Stimulated activated naive CD8-positive, alpha-beta T cell treated with anti-CD3 and anti-CD28 coated beads, Interleukin-15, amount 100 ng/mL, for 72 hours (primary cell): ENCODE data around the gene NUP93.
A peak's percentile ranks its signal among the peaks of the same experiment; 100 is the strongest.
"Not testable (repeated sequence)": the region's sequence is repeated elsewhere in the genome, so short reads cannot be mapped to it uniquely, and the experiment has no call there.

ENCODE experiments used
- ATAC-seq: fragments of 150-1000 bp; cut with Tn5 transposase; 2 replicates; pipeline ENCODE4 v1.10.0; 2021; ENCODE audit warnings: mild to moderate bottlenecking, moderate library complexity
- DNase-seq, 2 donors: peaks; one replicate each; pipeline ENCODE4 v3.0.0; 2021 to 2022
- H3K27ac Mint-ChIP-seq, 2 donors: one replicate each; pipeline ENCODE4 v1.8.0; 2022; ENCODE audit warnings: mild to moderate bottlenecking in 2 of 2, mixed read lengths in 2 of 2, moderate library complexity in 2 of 2
- H3K27me3 Mint-ChIP-seq: one replicate; pipeline ENCODE4 v1.8.0; 2022; ENCODE audit warnings: mixed read lengths
- H3K4me1 Mint-ChIP-seq: one replicate; pipeline ENCODE4 v1.8.0; 2022; ENCODE audit warnings: mild to moderate bottlenecking, mixed read lengths
- H3K4me3 Mint-ChIP-seq, 2 donors: one replicate each; pipeline ENCODE4 v1.8.0; 2022; ENCODE audit warnings: mild to moderate bottlenecking in 2 of 2, mixed read lengths in 2 of 2, moderate library complexity in 1 of 2
- H3K9me3 Mint-ChIP-seq, 2 donors: one replicate each; pipeline ENCODE4 v1.8.0; 2022; ENCODE audit warnings: mixed read lengths in 2 of 2

NUP93 gene

GRCh38 chr16:56880685-56881084 lies 150.8 kb downstream of the NUP93 start:
- H3K4me1 Mint-ChIP-seq = no peaks in the 10 kb centered on the region
- H3K9me3 Mint-ChIP-seq = no peaks in the 10 kb centered on the region
- H3K27me3 Mint-ChIP-seq = no peaks in the 10 kb centered on the region
- DNase-seq (no peak), ATAC-seq (no peak)
- no peak overlapping the region for H3K4me3 Mint-ChIP-seq
- no peak overlapping the region for H3K27ac Mint-ChIP-seq

- no peak for DNase-seq
- H3K27ac Mint-ChIP-seq = peak overlapping the region in 1 of 2 donors; percentile 54
- H3K4me3 Mint-ChIP-seq = no peak overlapping the region
- H3K27me3 Mint-ChIP-seq = no peaks in the 10 kb centered on the region
- no peaks in the 10 kb centered on the region for H3K9me3 Mint-ChIP-seq
- H3K4me1 Mint-ChIP-seq = no peaks in the 10 kb centered on the region
- ATAC-seq = no peak
Measured at GRCh38 chr16:56882077-56882800, 152.3 kb downstream of the NUP93 start.

- H3K4me1 Mint-ChIP-seq = no peaks in the 10 kb centered on the region
- ATAC-seq = no peak
- no peak for DNase-seq
- H3K4me3 Mint-ChIP-seq = no peak overlapping the region
- no peaks in the 10 kb centered on the region for H3K27me3 Mint-ChIP-seq
- H3K27ac Mint-ChIP-seq = no peak overlapping the region
- H3K9me3 Mint-ChIP-seq = no peaks in the 10 kb centered on the region
Measured at GRCh38 chr16:56883586-56883985, 153.7 kb downstream of the NUP93 start.

GRCh38 chr16:56884026-56884582 lies 154.2 kb downstream of the NUP93 start:
- peak; percentile 32 for ATAC-seq
- Mint-ChIP-seq H3K9me3 (no peaks in the 10 kb centered on the region), H3K27ac (no peak overlapping the region)

GRCh38 chr16:56884929-56885328 lies 155.0 kb downstream of the NUP93 start:
- ATAC-seq, H3K9me3 Mint-ChIP-seq, DNase-seq, H3K4me3 Mint-ChIP-seq, H3K27me3 Mint-ChIP-seq, H3K4me1 Mint-ChIP-seq, H3K27ac Mint-ChIP-seq: not testable (repeated sequence)

More at GRCh38 chr16:56884026-56884582, 154.2 kb downstream of the NUP93 start:
- Mint-ChIP-seq H3K4me3 (no peak overlapping the region), H3K4me1 (no peaks in the 10 kb centered on the region), H3K27me3 (no peaks in the 10 kb centered on the region)
- DNase-seq = no peak

GRCh38 chr16:56885446-56886162 lies 155.7 kb downstream of the NUP93 start:
- no peaks in the 10 kb centered on the region for H3K4me1 Mint-ChIP-seq
- H3K9me3 Mint-ChIP-seq = no peaks in the 10 kb centered on the region
- peak overlapping the region in 1 of 2 donors; percentile 64 for H3K27ac Mint-ChIP-seq
- no peaks in the 10 kb centered on the region for H3K27me3 Mint-ChIP-seq
- DNase-seq = no peak
- no peak overlapping the region for H3K4me3 Mint-ChIP-seq
- no peak for ATAC-seq

- no peak for DNase-seq
- Mint-ChIP-seq H3K4me3 (no peak overlapping the region), H3K27me3 (no peaks in the 10 kb centered on the region), H3K4me1 (no peaks in the 10 kb centered on the region), H3K27ac (no peak overlapping the region), H3K9me3 (no peaks in the 10 kb centered on the region)
- ATAC-seq = no peak
Measured at GRCh38 chr16:56886296-56886695, 156.4 kb downstream of the NUP93 start.

GRCh38 chr16:56886826-56887225 lies 156.9 kb downstream of the NUP93 start:
- H3K9me3 Mint-ChIP-seq = no peaks in the 10 kb centered on the region
- ATAC-seq (no peak), DNase-seq (no peak)
- H3K27ac Mint-ChIP-seq = no peak overlapping the region
- no peaks in the 10 kb centered on the region for H3K4me1 Mint-ChIP-seq
- H3K4me3 Mint-ChIP-seq = no peak overlapping the region
- H3K27me3 Mint-ChIP-seq = no peaks in the 10 kb centered on the region

- no peak for ATAC-seq
- Mint-ChIP-seq H3K4me3 (no peak overlapping the region), H3K4me1 (no peaks in the 10 kb centered on the region), H3K9me3 (no peaks in the 10 kb centered on the region), H3K27ac (no peak overlapping the region), H3K27me3 (no peaks in the 10 kb centered on the region)
- no peak for DNase-seq
Measured at GRCh38 chr16:56888806-56889205, 158.9 kb downstream of the NUP93 start.

GRCh38 chr16:56889206-56889605 lies 159.3 kb downstream of the NUP93 start:
- Mint-ChIP-seq H3K4me1 (no peaks in the 10 kb centered on the region), H3K9me3 (no peaks in the 10 kb centered on the region), H3K4me3 (no peak overlapping the region), H3K27ac (no peak overlapping the region), H3K27me3 (no peaks in the 10 kb centered on the region)
- DNase-seq = no peak
- no peak for ATAC-seq

- no peaks in the 10 kb centered on the region for H3K9me3 Mint-ChIP-seq
- no peak overlapping the region for H3K27ac Mint-ChIP-seq
- no peaks in the 10 kb centered on the region for H3K27me3 Mint-ChIP-seq
- H3K4me3 Mint-ChIP-seq = no peak overlapping the region
- DNase-seq = no peak
- no peak for ATAC-seq
- no peaks in the 10 kb centered on the region for H3K4me1 Mint-ChIP-seq
Measured at GRCh38 chr16:56891685-56892084, 161.8 kb downstream of the NUP93 start.

- H3K4me1 Mint-ChIP-seq = peaks cover 9% of the 10 kb centered on the region
- no peak overlapping the region for H3K4me3 Mint-ChIP-seq
- ATAC-seq (no peak), DNase-seq (no peak)
- no peaks in the 10 kb centered on the region for H3K9me3 Mint-ChIP-seq
- H3K27ac Mint-ChIP-seq = no peak overlapping the region
- no peaks in the 10 kb centered on the region for H3K27me3 Mint-ChIP-seq
Measured at GRCh38 chr16:56892705-56893104, 162.8 kb downstream of the NUP93 start.

GRCh38 chr16:56894331-56894917 lies 164.5 kb downstream of the NUP93 start:
- Mint-ChIP-seq H3K4me1 (peaks cover 26% of the 10 kb centered on the region), H3K4me3 (no peak overlapping the region), H3K9me3 (no peaks in the 10 kb centered on the region), H3K27me3 (no peaks in the 10 kb centered on the region), H3K27ac (no peak overlapping the region)
- DNase-seq (no peak), ATAC-seq (no peak)

GRCh38 chr16:56895813-56896212 lies 165.9 kb downstream of the NUP93 start:
- ATAC-seq (no peak), DNase-seq (no peak)
- H3K27me3 Mint-ChIP-seq = peaks cover 12% of the 10 kb centered on the region
- no peak overlapping the region for H3K4me3 Mint-ChIP-seq
- H3K27ac Mint-ChIP-seq = no peak overlapping the region
- H3K4me1 Mint-ChIP-seq = peaks cover 36% of the 10 kb centered on the region
- no peaks in the 10 kb centered on the region for H3K9me3 Mint-ChIP-seq

- DNase-seq = no peak
- no peak for ATAC-seq
- H3K4me1 Mint-ChIP-seq = peaks cover 36% of the 10 kb centered on the region
- H3K27me3 Mint-ChIP-seq = peaks cover 16% of the 10 kb centered on the region
- H3K4me3 Mint-ChIP-seq = no peak overlapping the region
- H3K27ac Mint-ChIP-seq = no peak overlapping the region
- no peaks in the 10 kb centered on the region for H3K9me3 Mint-ChIP-seq
Measured at GRCh38 chr16:56896244-56896643, 166.3 kb downstream of the NUP93 start.
